B cell (primary cell): ENCODE results near the gene TSPAN5. TPM values are rescaled to one million over a fixed set of nuclear protein-coding genes. Genes with fewer than 3 reads are reported as not detected.

Source experiments
- ATAC-seq: fragments of 200-7000 bp; cut with Tn5 transposase; one replicate; pipeline ENCODE4 v1.10.0; 2021; ENCODE audit warnings: low read depth, mild to moderate bottlenecking, moderate number of reproducible peaks, moderate library complexity
- CTCF ChIA-PET: fragments of 350-600 bp; sonication (Branson Sonifier 250); formaldehyde crosslinking; loops from one replicate; lab custom pipeline; 2021; ENCODE audit warnings: antibody characterized with exemption, inconsistent platforms; lab: Charles Lee
- POLR2A ChIA-PET: fragments of 350-600 bp; sonication (Branson Sonifier 250); formaldehyde crosslinking; loops from one replicate; lab custom pipeline; 2021; ENCODE audit warnings: antibody characterized with exemption; lab: Charles Lee
- DNase-seq: peaks from one replicate; pipeline ENCODE4 v3.0.0; 2013
- H2AFZ ChIP-seq: 2 replicates; pipeline ENCODE4 v1.6.1; 2012; ENCODE audit warnings: mild to moderate bottlenecking, low read depth, low read length; ENCODE audit not compliant: insufficient read depth, poor library complexity, severe bottlenecking
- H3K27ac ChIP-seq, 2 donors: 1 replicate in 1 of 2; 2 replicates in 1 of 2; pipeline ENCODE4 v1.5.1; 2012 to 2013; ENCODE audit warnings: low read length in 2 of 2, mild to moderate bottlenecking in 2 of 2, moderate library complexity in 1 of 2
- H3K27me3 ChIP-seq, 4 experiments: fragments of 200-600 bp in 1 of 4; sonication (generic) in 1 of 4; replicated peaks in 1 of 4; 1 replicate in 2 of 4; 2 replicates in 2 of 4; pipeline versions ENCODE4 v1.6.1 to v1.7.0; 2013 to 2016; ENCODE audit warnings: low read length in 3 of 4, mild to moderate bottlenecking in 2 of 4, mixed read lengths in 1 of 4, moderate library complexity in 1 of 4; ENCODE audit not compliant: insufficient read depth in 4 of 4, control insufficient read depth in 3 of 4; ENCODE audit errors: control extremely low read depth in 1 of 4
- H3K36me3 ChIP-seq, 2 experiments: replicated peaks in 1 of 2; 1 replicate in 1 of 2; 2 replicates in 1 of 2; pipeline versions ENCODE4 v1.6.1 to v1.7.1; 2013; ENCODE audit warnings: low read length in 1 of 2; ENCODE audit not compliant: insufficient read depth in 2 of 2, control insufficient read depth in 1 of 2; ENCODE audit errors: control extremely low read depth in 1 of 2, extremely low read depth in 1 of 2
- H3K4me1 ChIP-seq, 2 donors: fragments of 200-600 bp in 1 of 2; sonication (generic) in 1 of 2; 1 replicate in 1 of 2; 2 replicates in 1 of 2; pipeline versions ENCODE4 v1.5.1 to v1.6.1; 2013 to 2017; ENCODE audit warnings: low read length in 2 of 2; ENCODE audit not compliant: control insufficient read depth in 2 of 2, insufficient read depth in 2 of 2
- H3K4me2 ChIP-seq: replicated peaks from 2 replicates; pipeline ENCODE3; 2012; ENCODE audit warnings: mild to moderate bottlenecking, low read depth, low read length; ENCODE audit not compliant: poor library complexity, severe bottlenecking
- H3K4me3 ChIP-seq, 5 experiments: fragments of 200-600 bp in 1 of 5; sonication (generic) in 1 of 5; 1 replicate in 3 of 5; 2 replicates in 2 of 5; pipeline versions ENCODE4 v1.5.1 to v1.7.0; 2011 to 2016; ENCODE audit warnings: low read length in 4 of 5, mild to moderate bottlenecking in 4 of 5, low read depth in 2 of 5, control low read depth in 1 of 5, moderate library complexity in 1 of 5; ENCODE audit not compliant: insufficient read depth in 1 of 5; ENCODE audit errors: control extremely low read depth in 1 of 5, extremely low read depth in 1 of 5
- H3K79me2 ChIP-seq: fragments of 200-600 bp; sonication (generic); one replicate; pipeline ENCODE4 v1.6.0; 2016; ENCODE audit warnings: low read length; ENCODE audit not compliant: control insufficient read depth, insufficient read depth
- H3K9ac ChIP-seq: fragments of 200-600 bp; sonication (generic); 2 replicates; pipeline ENCODE4 v1.6.1; 2017; ENCODE audit warnings: mild to moderate bottlenecking, low read length, moderate library complexity
- H3K9me3 ChIP-seq, 3 donors: one replicate each; pipeline versions ENCODE4 v1.6.1 to v1.7.1; 2013; ENCODE audit warnings: low read length in 2 of 3; ENCODE audit not compliant: control insufficient read depth in 2 of 3, insufficient read depth in 1 of 3; ENCODE audit errors: control extremely low read depth in 1 of 3
- H4K20me1 ChIP-seq: 2 replicates; pipeline ENCODE4 v1.6.0; 2012; ENCODE audit warnings: mild to moderate bottlenecking, low read length; ENCODE audit not compliant: insufficient read depth, control insufficient read depth, poor library complexity, severe bottlenecking
- H3K27ac Mint-ChIP-seq: one replicate; pipeline ENCODE4 v1.8.0; 2021; ENCODE audit warnings: mixed read lengths
- H3K27me3 Mint-ChIP-seq: one replicate; pipeline ENCODE4 v1.8.0; 2021; ENCODE audit warnings: mixed read lengths
- H3K4me1 Mint-ChIP-seq: one replicate; pipeline ENCODE4 v1.8.0; 2021; ENCODE audit warnings: mixed read lengths
- H3K4me3 Mint-ChIP-seq: one replicate; pipeline ENCODE4 v1.8.0; 2021; ENCODE audit warnings: mixed read lengths
- H3K9me3 Mint-ChIP-seq: one replicate; pipeline ENCODE4 v1.8.0; 2022; ENCODE audit warnings: mixed read lengths; ENCODE audit not compliant: insufficient read depth
- EZH2 ChIP-seq: IDR thresholded peaks from 2 replicates; pipeline ENCODE4 v1.6.1; 2012; ENCODE audit warnings: borderline replicate concordance, low read depth, mild to moderate bottlenecking, moderate library complexity, low read length; ENCODE audit not compliant: insufficient read depth, poor library complexity, severe bottlenecking
- WGBS: methylation state at CpG from one replicate; pipeline ENCODE4 v1.1.5; 2013; ENCODE audit warnings: missing lambda C conversion rate; ENCODE audit not compliant: insufficient coverage; 5-methylcytosine and 5-hydroxymethylcytosine counted together
- intact Hi-C: fragments of 100-400 bp; cut with micrococcal nuclease; formaldehyde crosslinking; loops from one replicate; pipeline ENCODE4 v1.10.0; 2022
- polyA plus RNA-seq: library from polyadenylated mRNA; depleted of rRNA; stranded (reverse); fragments of >200 nt; gene quantifications from 2 replicates; pipeline ENCODE4 v1.2.3, GENCODE V29; 2012
- total RNA-seq, 2 donors: library from RNA; stranded (reverse); fragments of 120-200 nt in 1 of 2; gene quantifications; 1 replicate in 1 of 2; 2 replicates in 1 of 2; pipeline versions ENCODE4 v1.2.3 to v1.2.4, GENCODE V29; 2013 to 2022
- TF ChIP-seq, protein P1 (sequence below): fragments of 200-600 bp; IDR thresholded peaks from one replicate; pipeline ENCODE4 v1.8.0; 2022; ENCODE audit warnings: antibody characterized with exemption, mild to moderate bottlenecking

The TSPAN5 gene
- total and polyA plus RNA-seq, 2 donors (not counting 1 experiment from before 2014, with no cell fraction given): 2.6 to 5.3 TPM

DNA sequence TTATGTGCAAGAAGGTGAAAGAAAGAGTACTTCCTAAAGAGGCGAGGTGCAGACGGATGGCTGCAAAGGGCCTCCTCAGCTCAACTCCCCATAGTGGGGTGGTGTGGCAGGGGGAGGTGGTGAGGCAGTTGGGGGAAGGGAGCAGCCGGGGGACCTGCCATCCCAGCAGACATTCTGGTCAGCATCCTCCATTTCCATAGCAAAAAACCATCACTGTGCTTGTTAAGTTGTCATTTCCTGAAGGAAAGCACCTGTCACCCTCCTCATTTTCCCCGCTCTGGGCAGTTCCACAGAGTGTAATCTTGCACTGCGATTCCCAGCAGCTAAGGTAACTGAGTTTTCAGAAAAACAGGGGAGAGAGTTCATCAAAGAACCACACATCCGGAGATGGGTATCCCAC, 51.5 kb downstream of the TSPAN5 start:
- no peak overlapping the region for H3K9ac ChIP-seq
- H2AFZ ChIP-seq: no peak overlapping the region
- no peak overlapping the region for H3K4me3 Mint-ChIP-seq
- H3K79me2 ChIP-seq: peaks cover 4% of the 10 kb centered on the region
- CTCF ChIA-PET: no interaction called here
- no peak overlapping the region for H3K27ac ChIP-seq
- ATAC-seq (no peak), DNase-seq (no peak)
- POLR2A ChIA-PET: no interaction called here
- H3K27ac Mint-ChIP-seq: no peak overlapping the region
- H3K4me2 ChIP-seq: no peak overlapping the region
- H3K36me3 ChIP-seq: no peaks in the 10 kb centered on the region
- H3K9me3 ChIP-seq: no peaks in the 10 kb centered on the region
- H3K4me3 ChIP-seq: no peak overlapping the region
- WGBS: 100% methylated on average over 1 of the region's 6 CpGs
- TF ChIP-seq, protein P1, sequence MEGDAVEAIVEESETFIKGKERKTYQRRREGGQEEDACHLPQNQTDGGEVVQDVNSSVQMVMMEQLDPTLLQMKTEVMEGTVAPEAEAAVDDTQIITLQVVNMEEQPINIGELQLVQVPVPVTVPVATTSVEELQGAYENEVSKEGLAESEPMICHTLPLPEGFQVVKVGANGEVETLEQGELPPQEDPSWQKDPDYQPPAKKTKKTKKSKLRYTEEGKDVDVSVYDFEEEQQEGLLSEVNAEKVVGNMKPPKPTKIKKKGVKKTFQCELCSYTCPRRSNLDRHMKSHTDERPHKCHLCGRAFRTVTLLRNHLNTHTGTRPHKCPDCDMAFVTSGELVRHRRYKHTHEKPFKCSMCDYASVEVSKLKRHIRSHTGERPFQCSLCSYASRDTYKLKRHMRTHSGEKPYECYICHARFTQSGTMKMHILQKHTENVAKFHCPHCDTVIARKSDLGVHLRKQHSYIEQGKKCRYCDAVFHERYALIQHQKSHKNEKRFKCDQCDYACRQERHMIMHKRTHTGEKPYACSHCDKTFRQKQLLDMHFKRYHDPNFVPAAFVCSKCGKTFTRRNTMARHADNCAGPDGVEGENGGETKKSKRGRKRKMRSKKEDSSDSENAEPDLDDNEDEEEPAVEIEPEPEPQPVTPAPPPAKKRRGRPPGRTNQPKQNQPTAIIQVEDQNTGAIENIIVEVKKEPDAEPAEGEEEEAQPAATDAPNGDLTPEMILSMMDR: no peak
- TF ChIP-seq EZH2: no peak
- intact Hi-C loops: no loop called here
- no peaks in the 10 kb centered on the region for H3K4me1 ChIP-seq
- peaks cover 2% of the 10 kb centered on the region for H3K4me1 Mint-ChIP-seq
- no peaks in the 10 kb centered on the region for H3K9me3 Mint-ChIP-seq
- H4K20me1 ChIP-seq: no peaks in the 10 kb centered on the region
- H3K27me3 Mint-ChIP-seq: no peaks in the 10 kb centered on the region
- no peaks in the 10 kb centered on the region for H3K27me3 ChIP-seq

DNA sequence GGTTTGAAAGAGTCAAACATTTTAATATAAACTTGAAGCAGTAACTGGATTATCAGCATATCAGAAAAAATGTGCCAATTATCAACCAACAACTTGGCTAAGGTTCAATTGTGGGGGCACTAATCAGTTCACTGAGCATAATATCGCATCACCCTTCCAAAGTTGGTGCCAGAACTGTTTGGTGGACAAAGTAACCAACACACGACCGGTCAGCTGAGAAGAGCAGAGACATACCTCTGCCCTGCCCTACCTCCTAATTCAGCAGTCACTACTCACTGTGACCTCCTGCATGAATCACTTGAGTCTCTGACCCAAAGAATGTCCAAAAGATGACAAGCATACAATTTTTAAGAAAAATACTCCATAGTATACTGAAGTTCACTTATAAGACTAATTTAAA, 53.2 kb downstream of the TSPAN5 start:
- TF ChIP-seq, protein P1: no peak
- no peak for TF ChIP-seq EZH2
- H3K4me1 Mint-ChIP-seq: peaks cover 2% of the 10 kb centered on the region
- H3K4me3 Mint-ChIP-seq: no peak overlapping the region
- no peaks in the 10 kb centered on the region for H3K79me2 ChIP-seq
- H3K4me1 ChIP-seq: no peaks in the 10 kb centered on the region
- ATAC-seq (no peak), DNase-seq (no peak)
- H3K9ac ChIP-seq: no peak overlapping the region
- H2AFZ ChIP-seq: no peak overlapping the region
- H3K36me3 ChIP-seq: no peaks in the 10 kb centered on the region
- ChIA-PET CTCF (no interaction called here), POLR2A (no interaction called here)
- no peak overlapping the region for H3K4me3 ChIP-seq
- no peaks in the 10 kb centered on the region for H4K20me1 ChIP-seq
- H3K9me3 ChIP-seq: peaks cover 0 to 2% (median under 1%) of the 10 kb centered on the region in 3 donors
- WGBS: 86% methylated on average over 1 of the region's 3 CpGs
- no peak overlapping the region for H3K27ac Mint-ChIP-seq
- H3K27ac ChIP-seq: no peak overlapping the region
- H3K4me2 ChIP-seq: no peak overlapping the region
- H3K27me3 Mint-ChIP-seq: no peaks in the 10 kb centered on the region
- peaks cover 7% of the 10 kb centered on the region for H3K9me3 Mint-ChIP-seq
- no peaks in the 10 kb centered on the region for H3K27me3 ChIP-seq
- intact Hi-C loops: no loop called here
